Subcutaneous adipose tissue (tissue), 4 donors: ENCODE measurements around the gene POLDIP2. TPM values are rescaled to one million over a fixed set of nuclear protein-coding genes. Genes with fewer than 3 reads are reported as not detected.

ENCODE experiments used
- total RNA-seq, 4 donors: library from RNA; depleted of rRNA; stranded (reverse); fragments of >200 nt; gene quantifications; one replicate each; pipeline ENCODE4 v1.1.0, GENCODE V29; 2016
- TF ChIP-seq, protein P1 (sequence below): fragments of 450-650 bp; IDR thresholded peaks from one replicate; pipeline ENCODE4 v1.5.1; 2016; ENCODE audit warnings: low read depth, mild to moderate bottlenecking, control low read depth, antibody characterized with exemption, moderate library complexity

POLDIP2 gene
- total RNA-seq, 4 donors from 2014 or later = 56.6 to 103 (median 69.3) TPM

DNA sequence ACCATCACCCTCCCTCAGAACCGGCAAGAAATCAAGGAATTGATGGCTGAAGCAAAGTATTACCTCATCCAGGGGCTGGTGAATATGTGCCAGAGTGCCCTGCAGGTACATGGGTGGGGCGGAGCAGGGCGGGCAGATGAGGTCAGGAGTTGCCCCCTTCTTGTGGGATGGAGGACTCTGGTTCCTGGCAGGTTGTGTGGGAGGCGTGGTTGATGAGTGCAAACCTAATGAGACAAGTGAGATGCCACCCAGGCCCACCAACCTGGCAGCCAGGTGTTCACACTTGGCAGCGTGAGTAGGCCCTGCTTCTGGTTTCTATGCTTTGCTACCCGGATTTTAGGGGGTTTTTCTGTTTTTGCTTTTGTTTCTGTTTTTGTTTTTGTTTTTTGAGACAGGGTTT, 17.0 kb downstream of the POLDIP2 start:
- TF ChIP-seq, protein P1, sequence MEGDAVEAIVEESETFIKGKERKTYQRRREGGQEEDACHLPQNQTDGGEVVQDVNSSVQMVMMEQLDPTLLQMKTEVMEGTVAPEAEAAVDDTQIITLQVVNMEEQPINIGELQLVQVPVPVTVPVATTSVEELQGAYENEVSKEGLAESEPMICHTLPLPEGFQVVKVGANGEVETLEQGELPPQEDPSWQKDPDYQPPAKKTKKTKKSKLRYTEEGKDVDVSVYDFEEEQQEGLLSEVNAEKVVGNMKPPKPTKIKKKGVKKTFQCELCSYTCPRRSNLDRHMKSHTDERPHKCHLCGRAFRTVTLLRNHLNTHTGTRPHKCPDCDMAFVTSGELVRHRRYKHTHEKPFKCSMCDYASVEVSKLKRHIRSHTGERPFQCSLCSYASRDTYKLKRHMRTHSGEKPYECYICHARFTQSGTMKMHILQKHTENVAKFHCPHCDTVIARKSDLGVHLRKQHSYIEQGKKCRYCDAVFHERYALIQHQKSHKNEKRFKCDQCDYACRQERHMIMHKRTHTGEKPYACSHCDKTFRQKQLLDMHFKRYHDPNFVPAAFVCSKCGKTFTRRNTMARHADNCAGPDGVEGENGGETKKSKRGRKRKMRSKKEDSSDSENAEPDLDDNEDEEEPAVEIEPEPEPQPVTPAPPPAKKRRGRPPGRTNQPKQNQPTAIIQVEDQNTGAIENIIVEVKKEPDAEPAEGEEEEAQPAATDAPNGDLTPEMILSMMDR = no peak

DNA sequence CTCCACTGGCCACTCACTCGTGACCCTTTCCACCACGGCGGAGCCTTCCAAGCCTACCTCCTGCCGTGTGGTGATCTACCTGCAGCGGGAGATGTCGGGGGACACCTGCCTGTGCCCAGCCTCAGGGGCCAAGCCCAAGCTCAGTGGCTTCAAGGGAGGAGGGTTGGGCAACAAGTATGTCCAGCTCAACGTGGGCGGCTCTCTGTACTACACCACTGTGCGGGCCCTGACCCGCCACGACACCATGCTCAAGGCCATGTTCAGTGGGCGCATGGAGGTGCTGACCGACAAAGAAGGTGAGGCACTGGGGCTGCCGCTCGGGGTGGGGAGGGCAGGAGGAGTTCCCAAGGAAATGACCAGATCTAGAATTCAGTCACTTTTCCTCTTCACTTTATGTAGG, 17.9 kb downstream of the POLDIP2 start:
- TF ChIP-seq, protein P1 = no peak

DNA sequence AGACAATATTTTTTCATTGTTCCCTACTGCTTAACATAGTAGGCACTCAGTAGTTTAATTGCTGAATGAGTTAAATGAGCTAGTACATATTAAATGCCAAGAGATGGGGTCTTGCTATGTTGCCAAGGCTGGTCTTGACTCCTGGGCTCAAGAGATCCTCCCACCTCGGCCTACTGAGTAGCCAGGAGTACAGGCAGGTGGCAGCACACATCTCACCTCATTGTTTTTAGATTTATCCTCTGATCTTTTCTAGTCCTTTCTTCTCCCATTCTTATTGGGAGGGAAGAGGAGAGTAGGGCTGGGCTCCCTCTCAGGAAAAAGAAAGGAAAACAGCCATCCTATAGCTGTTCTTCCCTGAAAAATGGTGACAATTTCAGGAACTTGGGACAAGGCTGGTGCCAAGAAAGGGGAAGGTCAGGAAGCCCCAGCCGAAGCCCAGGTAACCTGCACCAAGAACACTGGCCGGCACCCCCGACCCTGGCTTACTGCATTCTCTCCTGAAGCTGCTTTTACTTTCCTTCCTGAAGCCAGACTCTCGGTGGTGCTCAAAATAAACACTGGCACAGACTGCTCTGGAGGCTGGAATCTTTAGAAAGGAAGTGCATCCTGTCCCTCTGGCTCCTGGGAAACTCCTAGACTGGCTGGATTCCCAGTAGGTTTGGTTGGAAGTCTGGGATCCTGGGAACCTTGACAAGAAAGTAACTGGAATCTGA, 19.1 kb downstream of the POLDIP2 start:
- TF ChIP-seq, protein P1 = no peak

DNA sequence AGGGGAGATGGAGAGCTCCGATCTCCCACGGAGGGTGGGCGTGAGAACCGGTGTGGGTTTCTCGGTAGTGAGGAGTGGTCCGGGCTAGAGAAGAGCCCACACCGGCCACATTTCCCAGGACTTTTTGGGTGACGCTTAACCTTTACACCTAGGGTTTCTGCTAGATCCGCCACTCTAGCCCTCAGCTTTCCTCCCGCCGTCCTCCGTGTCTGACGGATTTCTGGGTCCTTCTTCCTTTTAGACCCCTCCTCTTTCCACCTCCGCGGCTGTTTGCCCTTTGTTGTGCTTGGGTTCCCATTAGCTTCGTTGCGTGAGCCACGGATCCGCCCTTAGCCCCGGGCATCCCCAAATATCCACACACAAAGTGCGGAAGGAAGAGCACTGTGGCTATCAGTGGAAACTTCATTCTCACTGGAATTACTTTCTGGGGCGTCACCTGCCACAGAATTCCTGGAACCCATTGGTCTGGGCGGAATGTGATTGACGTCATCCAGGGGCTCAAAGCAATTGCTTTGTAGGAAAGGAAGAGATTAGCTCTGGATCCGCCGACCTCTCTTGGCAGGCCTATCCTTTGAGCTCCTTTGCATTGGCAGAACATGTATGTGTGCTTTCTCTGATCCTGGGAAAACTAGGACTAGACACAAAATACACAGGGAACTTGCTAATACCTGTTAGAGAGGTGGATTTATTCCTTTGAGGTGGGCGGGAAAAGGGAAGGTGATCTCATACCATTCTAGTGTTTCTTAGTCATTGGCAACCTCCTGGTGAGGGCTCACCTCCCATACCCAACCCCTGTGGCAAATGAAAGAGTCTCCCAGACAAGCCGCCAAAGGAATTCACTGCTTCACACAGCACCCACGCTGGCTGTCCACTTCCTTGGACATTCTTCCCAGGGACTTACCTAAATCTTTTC, 21.1 kb downstream of the POLDIP2 start:
- TF ChIP-seq, protein P1 = no peak

DNA sequence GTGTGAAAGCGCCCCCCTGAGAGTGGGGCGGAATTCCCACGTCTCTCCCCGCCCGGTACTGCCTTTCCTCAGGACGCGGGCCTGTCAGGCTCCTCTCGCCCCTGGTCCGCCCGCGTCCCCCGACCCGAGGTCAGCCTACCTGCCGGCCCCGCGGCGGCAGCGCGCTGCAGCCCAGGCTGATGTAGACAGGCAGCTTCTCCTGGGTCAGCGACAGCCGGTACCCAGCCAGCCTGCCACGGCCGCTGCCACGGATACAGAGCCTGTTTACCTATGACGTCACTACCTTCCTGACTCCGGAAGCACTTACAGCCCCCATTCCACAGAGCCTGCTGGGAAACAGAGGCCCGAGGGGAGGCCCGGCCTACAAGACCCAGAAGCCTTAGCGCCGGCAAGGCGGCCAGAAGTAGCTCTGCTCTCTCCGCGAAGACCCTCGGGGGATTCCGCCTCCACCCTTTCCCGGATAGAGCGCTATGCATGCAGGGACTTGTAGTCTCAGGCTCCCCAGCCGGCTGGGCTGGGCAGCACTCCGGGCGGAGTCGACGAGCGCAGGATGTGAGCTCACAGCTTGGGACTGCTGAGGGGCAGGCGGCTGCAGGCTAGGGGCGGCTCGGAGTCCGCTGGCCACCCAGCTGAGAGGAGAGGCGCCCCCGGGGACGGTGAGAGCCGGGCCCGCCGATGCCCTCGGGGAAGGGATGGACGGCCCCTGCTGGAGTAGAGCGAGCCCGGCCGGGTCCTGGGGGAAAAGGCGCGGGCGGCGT, 21.9 kb downstream of the POLDIP2 start, which contains the start of the genes IFT20 and TNFAIP1:
IFT20 (minus strand) TSS at position 272 of the 758 bp plus-strand sequence. CDS start 3,487 bp downstream, outside the sequence.
TNFAIP1 (plus strand) TSS at position 561 of the 758 bp plus-strand sequence. CDS start 3,761 bp downstream, outside the sequence.
- TF ChIP-seq, protein P1 = no peak

DNA sequence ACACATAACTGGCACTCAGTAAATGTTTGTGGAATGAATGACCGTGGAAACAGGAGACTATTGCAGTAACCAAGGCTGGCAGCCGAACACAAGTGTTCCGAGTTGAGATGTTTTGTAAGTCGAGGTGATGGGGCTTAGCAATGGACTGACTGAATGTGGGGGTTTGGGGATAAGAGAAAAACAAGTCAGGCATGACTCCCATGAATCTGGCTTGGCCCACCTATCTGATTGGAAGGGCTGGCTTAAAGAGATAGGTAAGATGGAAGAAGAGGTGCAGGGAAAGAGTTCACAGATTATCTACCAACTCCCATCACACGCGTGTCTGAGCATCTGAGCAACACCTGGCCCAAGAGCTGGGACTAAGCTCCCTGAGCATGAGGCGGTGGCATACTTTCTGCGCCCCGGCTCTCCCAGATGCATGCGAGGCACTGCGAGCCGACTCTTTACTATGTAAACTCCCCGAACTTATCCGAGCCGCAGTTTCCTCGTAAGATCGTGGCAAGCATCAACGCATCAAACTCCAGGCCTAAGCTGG, 22.6 kb downstream of the POLDIP2 start:
- TF ChIP-seq, protein P1 = no peak
